Cerebellar nuclear complex (tissue), 1 donor: Measurements from ENCODE around the gene LCORL.
A peak's percentile ranks its signal among the peaks of the same experiment; 100 is the strongest.
"Not testable (repeated sequence)": the region's sequence is repeated elsewhere in the genome, so short reads cannot be mapped to it uniquely, and the experiment has no call there.

Source experiments
- DNase-seq, 2 experiments: peaks; one replicate each; lab custom pipeline; 2025; lab: John Stamatoyannopoulos, UW

Gene LCORL

DNA sequence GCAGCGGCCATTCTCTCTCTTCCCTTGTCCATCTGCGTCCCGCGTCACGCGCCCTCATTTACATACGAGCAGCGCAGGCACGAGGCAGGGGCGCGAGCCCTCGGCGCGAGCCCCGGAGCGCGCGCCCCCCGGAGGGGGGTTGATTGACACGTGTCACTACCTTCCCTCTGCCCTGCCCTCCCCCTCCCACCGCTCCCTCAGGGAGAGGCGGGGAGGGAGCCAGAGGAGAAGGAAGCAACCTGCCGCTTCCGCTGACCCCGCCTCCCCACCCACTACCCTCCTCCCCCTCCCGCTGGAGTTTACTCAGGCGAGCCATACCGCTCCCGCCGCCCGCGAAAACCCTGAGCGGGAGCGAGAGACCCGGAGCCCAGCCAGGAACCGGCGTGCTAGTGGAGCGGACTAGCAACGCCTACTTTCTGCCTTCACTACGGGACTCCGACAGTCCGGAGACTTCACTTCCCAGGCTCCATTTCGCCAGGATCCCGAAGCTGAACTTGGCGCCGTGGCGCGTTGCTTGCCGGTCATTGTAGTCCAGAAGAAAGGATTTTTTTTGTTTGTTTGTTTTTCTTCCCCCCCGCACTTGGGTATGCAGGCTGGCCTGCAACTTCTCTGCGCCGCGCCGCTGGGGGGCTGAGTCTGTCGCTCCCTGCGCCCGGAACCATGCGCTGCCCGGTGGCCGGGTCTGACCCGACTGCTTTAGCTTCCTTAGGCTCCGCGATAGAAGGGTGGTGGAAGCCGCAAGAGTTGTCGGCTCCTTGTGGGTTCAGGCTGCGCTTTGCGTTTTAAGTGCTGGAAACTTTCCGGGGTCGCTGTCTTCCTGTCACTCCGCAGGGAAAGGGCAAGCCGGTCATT is at the start of gene LCORL:
Gene LCORL (minus strand): TSS at position 36 of the 852 bp plus-strand sequence. CDS start 4 bp downstream, at position 32.
- peak; percentile 49 to 85 for DNase-seq

DNA sequence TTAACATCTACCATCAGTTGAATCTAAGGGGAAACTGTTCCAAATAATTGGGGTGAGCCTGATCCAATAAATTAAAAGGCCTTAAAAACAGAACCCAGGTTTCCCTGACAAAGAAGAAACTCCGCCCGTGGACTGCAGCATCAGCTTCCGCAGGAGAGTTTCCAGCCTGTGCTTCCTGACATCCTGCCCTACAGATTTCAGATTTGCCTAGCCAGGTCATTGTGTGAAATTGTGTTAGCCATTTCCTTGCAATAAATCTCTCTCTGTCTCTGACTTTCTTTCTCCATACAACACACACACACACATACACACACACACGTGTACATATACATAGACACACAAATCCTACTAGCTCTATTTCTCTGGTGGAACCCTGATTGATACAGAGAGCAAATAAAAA is 48.3 kb upstream of the LCORL start:
- DNase-seq = no peak

DNA sequence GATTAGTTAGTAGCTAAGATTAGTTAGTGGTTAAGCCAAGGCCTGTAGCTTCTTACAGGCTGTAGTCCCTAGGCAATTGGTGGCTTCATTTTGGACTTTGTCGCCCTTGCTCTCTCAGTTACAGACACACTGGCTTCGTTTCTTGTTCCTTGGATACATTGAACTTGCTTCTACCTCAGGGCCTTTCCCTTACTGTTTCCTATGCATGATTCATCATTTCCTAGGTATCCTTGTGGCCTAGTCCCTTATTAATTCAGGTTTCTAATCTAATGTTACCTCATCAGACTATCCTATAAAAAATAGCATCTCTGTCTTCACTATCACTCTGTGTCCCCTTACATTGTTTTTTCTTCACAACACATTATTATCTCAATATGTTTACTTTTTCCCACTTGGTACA is 45.5 kb upstream of the LCORL start:
- no peak for DNase-seq

DNA sequence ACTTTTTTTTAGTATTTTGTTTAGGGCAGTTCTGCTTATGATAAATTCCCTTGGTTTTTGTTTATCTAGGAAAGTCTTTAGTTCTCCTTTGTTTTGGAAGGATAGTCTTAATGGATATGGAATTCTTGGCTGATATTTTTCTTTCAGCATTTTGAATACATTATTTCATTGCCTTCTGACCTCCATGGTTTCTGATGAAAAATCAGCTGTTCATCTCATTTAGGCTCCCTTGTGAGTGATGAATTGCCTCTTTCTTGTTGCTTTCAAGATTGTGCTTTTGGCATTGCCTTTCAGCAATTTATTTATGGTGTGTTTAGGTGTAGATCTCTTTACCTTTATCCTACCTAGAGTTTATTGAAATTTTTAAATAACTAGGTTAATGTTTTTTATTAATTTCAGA is 41.5 kb upstream of the LCORL start:
- no peak for DNase-seq

GRCh38 chr4:18057821-18058533 is 36.4 kb upstream of the LCORL start:
- no peak for DNase-seq

DNA sequence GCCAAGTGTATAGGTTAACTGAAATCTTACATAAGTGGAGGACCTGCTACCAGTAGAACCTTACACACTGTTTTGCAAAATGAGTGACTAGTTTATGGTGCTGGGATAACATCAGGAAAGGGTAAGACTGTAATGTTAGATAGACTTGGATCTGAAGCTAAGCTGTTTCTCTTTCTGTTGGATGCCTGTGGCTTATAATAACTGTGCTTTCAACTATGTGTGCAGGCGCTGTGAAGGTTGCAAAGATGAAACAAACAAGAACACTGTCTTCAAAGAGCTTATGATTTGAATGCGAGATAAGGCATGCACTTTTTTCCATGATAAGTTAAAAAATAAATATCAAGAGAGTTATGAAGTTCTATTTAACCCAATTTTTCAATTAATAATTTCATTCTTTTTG is 34.5 kb upstream of the LCORL start:
- no peak for DNase-seq

DNA sequence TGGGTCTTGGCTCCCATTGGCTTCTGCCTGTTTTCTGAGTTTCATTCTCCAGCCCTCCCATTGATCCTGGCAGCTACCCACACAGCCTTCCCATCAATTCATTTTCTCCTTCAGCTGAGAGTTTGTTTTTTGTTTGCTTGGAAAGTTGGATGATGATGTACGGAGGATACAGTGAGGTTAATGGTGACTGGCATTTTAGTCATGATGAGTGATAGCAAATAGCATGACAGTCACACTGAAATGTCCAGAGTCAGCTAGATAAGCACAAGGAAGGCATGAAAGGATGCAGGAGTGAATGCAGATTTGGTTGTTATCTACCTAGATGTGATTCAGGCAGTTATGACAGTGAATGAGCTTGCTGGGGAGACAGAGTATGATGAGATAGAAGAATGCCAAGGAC is 30.6 kb upstream of the LCORL start:
- no peak for DNase-seq

- no peak for DNase-seq
These were observed 29.7 kb upstream of the LCORL start for GRCh38 chr4:18051281-18051680.

DNA sequence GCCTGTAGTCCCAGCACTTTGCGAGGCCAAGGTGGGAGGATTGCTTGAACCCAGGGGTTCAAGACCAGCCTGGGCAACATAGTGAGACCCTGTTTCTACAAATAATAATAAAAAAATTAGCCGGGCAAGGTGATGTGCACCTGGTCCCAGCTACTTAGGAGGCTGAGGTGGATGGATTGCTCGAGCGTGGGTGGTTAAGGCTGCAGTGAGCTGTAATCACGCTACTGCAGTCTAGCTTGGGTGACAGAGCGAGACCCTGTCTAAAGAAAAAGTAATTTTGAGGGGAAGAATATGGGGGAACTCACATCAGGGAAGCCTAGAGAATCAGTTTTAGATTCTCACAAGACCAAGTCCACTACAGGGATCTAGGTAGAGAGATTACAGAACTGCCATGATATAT is 28.9 kb upstream of the LCORL start:
- DNase-seq = no peak

DNA sequence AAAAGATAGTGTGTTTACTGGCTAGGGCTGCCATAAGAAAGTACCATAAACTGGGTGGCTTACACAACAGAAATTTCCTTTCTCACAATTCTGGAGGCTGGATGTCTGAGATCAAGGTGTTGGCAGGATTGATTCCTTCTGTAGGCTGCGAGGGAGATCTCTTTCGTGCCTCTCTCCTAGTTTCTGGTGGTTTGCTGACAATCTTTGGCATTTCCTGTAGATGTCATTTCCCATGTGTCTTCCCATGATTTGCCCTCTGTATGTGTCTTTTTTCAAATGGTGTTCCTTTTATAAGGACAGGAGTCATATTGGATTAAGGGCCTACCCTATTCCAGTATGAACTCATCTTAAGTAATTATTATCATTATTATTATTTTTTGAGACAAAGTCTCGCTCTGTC is 27.9 kb upstream of the LCORL start:
- no peak for DNase-seq

GRCh38 chr4:18042754-18043153 is 21.2 kb upstream of the LCORL start:
- no peak for DNase-seq

GRCh38 chr4:18042012-18042411 is 20.5 kb upstream of the LCORL start:
- no peak for DNase-seq

DNA sequence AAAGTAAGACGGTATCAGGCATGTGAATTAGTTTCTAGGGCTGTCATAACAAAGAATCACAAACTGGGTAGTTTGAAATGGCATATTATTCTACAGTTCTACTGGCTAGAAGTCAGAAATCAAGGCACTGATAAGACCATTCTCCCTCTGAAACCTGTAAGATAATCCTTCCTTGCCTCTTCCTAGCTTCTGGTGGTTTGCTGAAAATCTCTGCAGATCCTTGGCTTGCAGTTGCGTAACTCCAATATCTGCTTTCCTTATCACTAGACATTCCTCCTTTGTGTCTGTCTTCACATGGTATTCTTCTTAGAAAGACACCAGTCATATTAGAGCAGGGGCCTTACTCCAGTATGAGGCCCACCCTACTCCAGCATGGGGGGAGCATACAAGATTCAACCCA is 19.6 kb upstream of the LCORL start:
- no peak for DNase-seq

GRCh38 chr4:18039113-18039512 is 17.6 kb upstream of the LCORL start:
- no peak for DNase-seq

DNA sequence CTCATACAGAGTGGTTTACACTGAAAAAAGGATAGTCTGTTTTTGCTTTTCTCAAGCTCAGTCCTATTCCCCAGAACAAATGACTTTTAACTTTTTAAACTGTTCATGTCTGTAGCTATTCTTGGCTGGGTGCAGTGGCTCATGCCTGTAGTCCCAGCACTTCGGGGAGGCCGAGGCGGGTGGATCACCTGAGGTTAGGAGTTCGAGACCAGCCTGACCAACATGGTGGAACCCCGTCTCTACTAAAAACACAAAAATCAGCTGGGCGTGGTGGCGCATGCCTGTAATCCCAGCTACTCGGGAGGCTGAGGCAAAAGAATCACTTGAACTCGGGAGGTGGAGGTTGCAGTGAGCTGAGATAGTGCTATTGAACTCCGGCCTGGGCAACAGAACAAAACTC is 14.8 kb upstream of the LCORL start:
- DNase-seq = not testable (repeated sequence)

DNA sequence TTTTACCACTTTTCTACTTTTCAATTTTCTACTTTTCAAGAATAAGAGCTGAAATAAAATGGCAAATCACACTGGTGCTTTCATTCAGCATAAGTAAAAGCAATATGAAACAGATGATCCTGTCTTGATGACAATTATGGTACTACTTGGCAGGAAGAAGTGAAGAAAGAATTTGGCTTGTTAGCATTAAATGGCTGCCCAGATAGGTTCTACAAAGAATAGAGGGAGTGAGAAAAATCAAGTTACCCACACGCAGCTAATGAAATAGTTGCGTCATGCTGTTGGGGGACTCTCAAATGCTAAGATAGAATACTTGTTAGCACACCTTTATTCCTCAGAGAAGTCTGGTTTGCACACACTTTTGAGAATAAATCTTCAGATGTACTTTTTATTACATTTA is 12.5 kb upstream of the LCORL start:
- DNase-seq = no peak

GRCh38 chr4:18033111-18034085 is 11.8 kb upstream of the LCORL start:
- no peak for DNase-seq

DNA sequence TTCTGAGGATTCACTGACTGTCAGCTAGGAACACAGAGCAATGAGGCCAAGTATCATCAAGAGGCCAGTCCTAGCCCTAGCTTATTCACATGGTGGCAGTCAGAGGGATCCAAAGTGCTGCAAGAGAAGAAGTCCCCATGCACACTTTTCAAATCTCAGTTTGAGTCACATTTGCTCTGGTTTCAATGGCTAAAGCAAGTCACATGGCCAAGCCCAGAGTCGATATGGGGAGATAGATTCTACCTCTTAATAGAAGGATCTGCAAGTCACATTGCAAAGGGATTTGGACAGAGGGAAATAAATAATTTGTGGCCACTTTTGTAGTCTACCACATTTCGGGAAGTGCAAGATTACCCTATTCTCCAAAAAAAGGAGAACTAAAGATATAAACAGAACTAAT is 3.7 kb upstream of the LCORL start:
- no peak for DNase-seq

DNA sequence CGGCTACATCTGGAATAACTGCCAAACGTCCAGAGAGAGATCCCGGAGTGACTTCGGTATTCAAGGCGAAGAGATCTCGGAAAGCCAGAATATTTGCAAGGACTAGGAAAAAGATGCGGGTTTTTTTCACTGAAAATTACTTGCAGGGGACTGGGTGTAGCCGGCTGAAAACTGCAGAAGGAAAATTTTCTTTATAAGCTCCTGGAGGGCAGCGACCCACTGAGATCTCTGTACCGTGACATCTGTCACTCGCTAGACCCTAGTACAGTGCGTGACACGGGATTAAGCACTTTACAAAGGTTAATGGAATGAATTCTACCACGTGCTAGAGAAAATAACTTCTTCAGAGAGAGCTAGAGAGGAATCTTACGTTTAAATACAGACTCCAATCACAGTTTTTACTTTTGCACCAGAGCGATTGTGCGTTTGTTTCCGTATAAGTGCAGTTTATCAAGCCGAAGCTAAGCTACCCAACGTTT is 1.1 kb upstream of the LCORL start:
- DNase-seq = no peak

- DNase-seq = no peak
These were observed 160 bp downstream of the LCORL start for GRCh38 chr4:18021470-18021719.

GRCh38 chr4:18020671-18021469 is 685 bp downstream of the LCORL start:
- DNase-seq = no peak
